ENCODE results near the gene FAM241A.
"Not testable (repeated sequence)": the region's sequence is repeated elsewhere in the genome, so short reads cannot be mapped to it uniquely, and the experiment has no call there.

FAM241A gene

GRCh38 chr4:112110059-112110425 lies 35.2 kb upstream of the FAM241A start:
- Histone ChIP-seq H3K9me3 (ENCODE audit: insufficient read depth, low read length) (no peaks in the 10 kb centered on the region), H3K36me3 (ENCODE audit: low read length) (no peaks in the 10 kb centered on the region), H3F3A (ENCODE audit: insufficient read depth) (no peaks in the 10 kb centered on the region), H3K4me2 (ENCODE audit: low read depth, low read length, poor library complexity, severe bottlenecking) (no peak overlapping the region), H3K27ac (ENCODE audit: low read depth, low read length) (no peak overlapping the region), H3K9ac (ENCODE audit: low read length) (no peak overlapping the region), H3K79me2 (ENCODE audit: insufficient read depth, low read length) (no peaks in the 10 kb centered on the region), H3K27me3 (ENCODE audit: low read length) (no peaks in the 10 kb centered on the region), H3K9me2 (replicated peaks; ENCODE audit: insufficient read depth, low read length) (no peaks in the 10 kb centered on the region), H2AFZ (ENCODE audit: low read depth, low read length, severe bottlenecking) (no peak overlapping the region), H3K4me3 (ENCODE audit: insufficient read depth, low read length, poor library complexity, severe bottlenecking) (no peak overlapping the region), H4K20me1 (ENCODE audit: low read depth, low read length) (no peaks in the 10 kb centered on the region)
- no peak for TF ChIP-seq EZH2phosphoT487 (conservative IDR thresholded peaks at IDR 0.05; ENCODE audit: low read length)
- TF ChIP-seq, protein P1, sequence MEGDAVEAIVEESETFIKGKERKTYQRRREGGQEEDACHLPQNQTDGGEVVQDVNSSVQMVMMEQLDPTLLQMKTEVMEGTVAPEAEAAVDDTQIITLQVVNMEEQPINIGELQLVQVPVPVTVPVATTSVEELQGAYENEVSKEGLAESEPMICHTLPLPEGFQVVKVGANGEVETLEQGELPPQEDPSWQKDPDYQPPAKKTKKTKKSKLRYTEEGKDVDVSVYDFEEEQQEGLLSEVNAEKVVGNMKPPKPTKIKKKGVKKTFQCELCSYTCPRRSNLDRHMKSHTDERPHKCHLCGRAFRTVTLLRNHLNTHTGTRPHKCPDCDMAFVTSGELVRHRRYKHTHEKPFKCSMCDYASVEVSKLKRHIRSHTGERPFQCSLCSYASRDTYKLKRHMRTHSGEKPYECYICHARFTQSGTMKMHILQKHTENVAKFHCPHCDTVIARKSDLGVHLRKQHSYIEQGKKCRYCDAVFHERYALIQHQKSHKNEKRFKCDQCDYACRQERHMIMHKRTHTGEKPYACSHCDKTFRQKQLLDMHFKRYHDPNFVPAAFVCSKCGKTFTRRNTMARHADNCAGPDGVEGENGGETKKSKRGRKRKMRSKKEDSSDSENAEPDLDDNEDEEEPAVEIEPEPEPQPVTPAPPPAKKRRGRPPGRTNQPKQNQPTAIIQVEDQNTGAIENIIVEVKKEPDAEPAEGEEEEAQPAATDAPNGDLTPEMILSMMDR (IDR thresholded peaks at IDR 0.05; ENCODE audit: insufficient read depth, low read length, poor library complexity, severe bottlenecking) = no peak

DNA sequence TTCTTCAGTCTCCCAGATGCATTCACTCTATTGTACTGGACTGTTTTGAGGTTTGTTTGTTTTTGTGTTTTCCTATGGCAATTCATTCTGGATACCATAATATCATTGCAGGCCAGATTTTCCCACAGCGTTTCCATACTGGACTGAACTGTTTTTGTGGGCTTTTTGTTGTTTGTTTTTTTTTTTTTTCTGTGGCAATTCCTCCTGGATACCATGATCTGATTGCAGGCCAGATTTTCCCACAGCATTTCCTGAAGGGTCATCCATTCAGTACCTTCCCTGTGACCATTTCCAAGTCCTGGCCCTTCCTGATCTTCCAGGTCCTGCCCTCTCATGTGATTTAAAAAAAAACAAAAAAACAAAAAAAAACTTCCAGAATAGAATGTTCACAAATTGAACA lies 33.9 kb upstream of the FAM241A start:
- no peaks in the 10 kb centered on the region for H3F3A ChIP-seq (ENCODE audit: insufficient read depth)
- TF ChIP-seq, protein P1 (IDR thresholded peaks at IDR 0.05; ENCODE audit: insufficient read depth, low read length, poor library complexity, severe bottlenecking) = no peak
- no peak for TF ChIP-seq EZH2phosphoT487 (conservative IDR thresholded peaks at IDR 0.05; ENCODE audit: low read length)
- no peaks in the 10 kb centered on the region for H4K20me1 ChIP-seq (ENCODE audit: low read depth, low read length)
- H3K27me3 ChIP-seq (ENCODE audit: low read length) = no peaks in the 10 kb centered on the region
- H3K27ac ChIP-seq (ENCODE audit: low read depth, low read length) = no peak overlapping the region
- H3K36me3 ChIP-seq (ENCODE audit: low read length) = no peaks in the 10 kb centered on the region
- H2AFZ ChIP-seq (ENCODE audit: low read depth, low read length, severe bottlenecking) = no peak overlapping the region
- no peak overlapping the region for H3K4me3 ChIP-seq (ENCODE audit: insufficient read depth, low read length, poor library complexity, severe bottlenecking)
- H3K9me2 ChIP-seq (replicated peaks; ENCODE audit: insufficient read depth, low read length) = no peaks in the 10 kb centered on the region
- H3K9ac ChIP-seq (ENCODE audit: low read length) = no peak overlapping the region
- H3K4me2 ChIP-seq (ENCODE audit: low read depth, low read length, poor library complexity, severe bottlenecking) = no peak overlapping the region
- no peaks in the 10 kb centered on the region for H3K79me2 ChIP-seq (ENCODE audit: insufficient read depth, low read length)
- H3K9me3 ChIP-seq (ENCODE audit: insufficient read depth, low read length) = no peaks in the 10 kb centered on the region

DNA sequence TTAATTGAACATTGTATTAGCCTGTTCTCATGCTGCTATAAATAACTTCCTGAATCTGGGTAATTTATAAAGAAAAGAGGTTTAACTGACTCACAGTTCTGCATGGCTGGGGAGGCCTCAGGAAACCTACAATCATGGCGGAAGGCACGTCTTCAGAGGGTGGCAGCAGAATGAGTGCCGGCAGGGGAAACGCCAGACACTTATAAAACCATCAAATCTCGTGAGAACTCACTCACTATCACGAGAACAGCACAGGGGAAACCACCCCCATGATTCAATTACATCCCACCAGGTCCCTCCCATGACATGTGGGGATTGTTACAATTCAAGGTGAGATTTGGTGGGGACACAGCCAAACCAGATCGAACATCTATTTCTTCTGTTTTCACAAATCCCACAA lies 33.2 kb upstream of the FAM241A start:
- H3K9me3 ChIP-seq (ENCODE audit: insufficient read depth, low read length); H3K9ac ChIP-seq (ENCODE audit: low read length); H3K36me3 ChIP-seq (ENCODE audit: low read length); H3F3A ChIP-seq (ENCODE audit: insufficient read depth); H3K27ac ChIP-seq (ENCODE audit: low read depth, low read length); H3K79me2 ChIP-seq (ENCODE audit: insufficient read depth, low read length); H3K4me2 ChIP-seq (ENCODE audit: low read depth, low read length, poor library complexity, severe bottlenecking); H3K4me3 ChIP-seq (ENCODE audit: insufficient read depth, low read length, poor library complexity, severe bottlenecking); H4K20me1 ChIP-seq (ENCODE audit: low read depth, low read length); H3K27me3 ChIP-seq (ENCODE audit: low read length); H2AFZ ChIP-seq (ENCODE audit: low read depth, low read length, severe bottlenecking); H3K9me2 ChIP-seq (replicated peaks; ENCODE audit: insufficient read depth, low read length): not testable (repeated sequence)

DNA sequence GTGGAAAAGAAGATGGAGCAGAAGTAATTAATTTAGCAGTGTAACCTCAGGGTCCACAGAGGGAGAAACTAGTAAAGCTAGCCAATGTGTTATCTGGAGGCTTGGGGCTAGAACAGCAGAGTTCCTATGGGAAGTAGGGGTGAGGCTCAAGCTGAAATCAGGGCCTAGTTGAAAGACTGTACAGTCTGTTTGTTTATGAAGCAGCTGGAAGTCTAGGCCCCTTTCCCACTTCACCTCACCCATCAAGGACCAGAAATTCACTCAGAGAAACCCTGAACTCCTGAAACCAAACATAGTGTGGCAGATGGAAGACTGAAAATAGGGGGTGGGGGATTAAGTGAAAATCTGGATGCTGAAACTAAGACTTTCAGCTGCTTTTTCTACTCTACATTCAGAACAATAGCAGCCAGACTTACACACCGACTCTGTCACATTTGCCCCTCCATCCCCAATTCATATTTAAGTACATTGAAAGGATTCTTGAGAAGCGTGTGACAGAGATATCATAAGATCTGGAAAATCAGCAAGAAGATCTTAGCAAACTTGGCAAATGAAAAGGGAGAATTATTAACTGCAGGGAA lies 32.6 kb upstream of the FAM241A start:
- H2AFZ ChIP-seq (ENCODE audit: low read depth, low read length, severe bottlenecking) = no peak overlapping the region

More for the DNA sequence above, 32.6 kb upstream of the FAM241A start:
- no peak overlapping the region for H3K4me3 ChIP-seq (ENCODE audit: insufficient read depth, low read length, poor library complexity, severe bottlenecking)
- H3K27me3 ChIP-seq (ENCODE audit: low read length) = no peaks in the 10 kb centered on the region
- H3K79me2 ChIP-seq (ENCODE audit: insufficient read depth, low read length) = no peaks in the 10 kb centered on the region
- no peaks in the 10 kb centered on the region for H3K36me3 ChIP-seq (ENCODE audit: low read length)
- H4K20me1 ChIP-seq (ENCODE audit: low read depth, low read length) = no peaks in the 10 kb centered on the region
- H3K9me3 ChIP-seq (ENCODE audit: insufficient read depth, low read length) = no peaks in the 10 kb centered on the region
- H3K9ac ChIP-seq (ENCODE audit: low read length) = no peak overlapping the region
- no peaks in the 10 kb centered on the region for H3K9me2 ChIP-seq (replicated peaks; ENCODE audit: insufficient read depth, low read length)
- H3K27ac ChIP-seq (ENCODE audit: low read depth, low read length) = no peak overlapping the region
- no peak overlapping the region for H3K4me2 ChIP-seq (ENCODE audit: low read depth, low read length, poor library complexity, severe bottlenecking)
- TF ChIP-seq, protein P1 (IDR thresholded peaks at IDR 0.05; ENCODE audit: insufficient read depth, low read length, poor library complexity, severe bottlenecking) = no peak
- TF ChIP-seq EZH2phosphoT487 (conservative IDR thresholded peaks at IDR 0.05; ENCODE audit: low read length) = no peak
- H3F3A ChIP-seq (ENCODE audit: insufficient read depth) = no peaks in the 10 kb centered on the region
